ENCODE data around the gene NUDT8. TPM values are rescaled to one million over a fixed set of nuclear protein-coding genes. Genes with fewer than 3 reads are reported as not detected.

NUDT8 gene
- total RNA-seq, 1 donor from 2014 or later = 5.2 TPM

- H3K4me3 ChIP-seq (ENCODE audit: low read length in 3 of 3) = no peak overlapping the region
- peaks cover 7 to 21% (median 11%) of the 10 kb centered on the region in 3 donors for H3K4me1 ChIP-seq (ENCODE audit: control insufficient read depth in 3 of 3, insufficient read depth in 3 of 3, low read length in 3 of 3)
- H3K27me3 ChIP-seq (ENCODE audit: control insufficient read depth in 3 of 3, insufficient read depth in 3 of 3, low read length in 3 of 3) = no peaks in the 10 kb centered on the region
- peaks cover 16 to 25% (median 22%) of the 10 kb centered on the region in 3 donors for H3K36me3 ChIP-seq (ENCODE audit: control insufficient read depth in 3 of 3, insufficient read depth in 3 of 3, low read length in 3 of 3)
- no peaks in the 10 kb centered on the region for H3K9me3 ChIP-seq (ENCODE audit: control insufficient read depth in 3 of 3, low read length in 3 of 3)
- no peak overlapping the region for H3K9ac ChIP-seq (ENCODE audit: low read depth in 1 of 3, low read length in 3 of 3)
- H3K27ac ChIP-seq (ENCODE audit: low read depth, low read length) = no peak overlapping the region
Observed at GRCh38 chr11:67588136-67588503, 41.6 kb downstream of the NUDT8 start.

- Histone ChIP-seq H3K36me3 (ENCODE audit: control insufficient read depth in 3 of 3, insufficient read depth in 3 of 3, low read length in 3 of 3) (peaks cover 16 to 25% (median 22%) of the 10 kb centered on the region in 3 donors), H3K4me1 (ENCODE audit: control insufficient read depth in 3 of 3, insufficient read depth in 3 of 3, low read length in 3 of 3) (peaks cover 7 to 28% (median 11%) of the 10 kb centered on the region in 3 donors), H3K4me3 (ENCODE audit: low read length in 3 of 3) (no peak overlapping the region), H3K9ac (ENCODE audit: low read depth in 1 of 3, low read length in 3 of 3) (no peak overlapping the region), H3K27me3 (ENCODE audit: control insufficient read depth in 3 of 3, insufficient read depth in 3 of 3, low read length in 3 of 3) (no peaks in the 10 kb centered on the region), H3K27ac (ENCODE audit: low read depth, low read length) (no peak overlapping the region), H3K9me3 (ENCODE audit: control insufficient read depth in 3 of 3, low read length in 3 of 3) (no peaks in the 10 kb centered on the region)
Observed at GRCh38 chr11:67586568-67587250, 43.0 kb downstream of the NUDT8 start.

GRCh38 chr11:67585911-67586310 lies 43.8 kb downstream of the NUDT8 start:
- Histone ChIP-seq H3K9ac (ENCODE audit: low read depth in 1 of 3, low read length in 3 of 3) (no peak overlapping the region), H3K4me1 (ENCODE audit: control insufficient read depth in 3 of 3, insufficient read depth in 3 of 3, low read length in 3 of 3) (peaks cover 7 to 28% (median 11%) of the 10 kb centered on the region in 3 donors), H3K27ac (ENCODE audit: low read depth, low read length) (no peak overlapping the region), H3K9me3 (ENCODE audit: control insufficient read depth in 3 of 3, low read length in 3 of 3) (no peaks in the 10 kb centered on the region), H3K27me3 (ENCODE audit: control insufficient read depth in 3 of 3, insufficient read depth in 3 of 3, low read length in 3 of 3) (no peaks in the 10 kb centered on the region), H3K4me3 (ENCODE audit: low read length in 3 of 3) (no peak overlapping the region), H3K36me3 (ENCODE audit: control insufficient read depth in 3 of 3, insufficient read depth in 3 of 3, low read length in 3 of 3) (peaks cover 16 to 25% (median 22%) of the 10 kb centered on the region in 3 donors)

GRCh38 chr11:67584881-67585873 lies 44.6 kb downstream of the NUDT8 start:
- H3K36me3 ChIP-seq (ENCODE audit: control insufficient read depth in 3 of 3, insufficient read depth in 3 of 3, low read length in 3 of 3) = peaks cover 16 to 25% (median 22%) of the 10 kb centered on the region in 3 donors
- peak overlapping the region; percentile 85 to 90 (median 89) for H3K9ac ChIP-seq (ENCODE audit: low read depth in 1 of 3, low read length in 3 of 3)
- H3K27ac ChIP-seq (ENCODE audit: low read depth, low read length) = peak overlapping the region; percentile 83
- H3K4me3 ChIP-seq (ENCODE audit: low read length in 3 of 3) = peak overlapping the region; percentile 74 to 76 (median 75)
- H3K4me1 ChIP-seq (ENCODE audit: control insufficient read depth in 3 of 3, insufficient read depth in 3 of 3, low read length in 3 of 3) = peaks cover 7 to 28% (median 11%) of the 10 kb centered on the region in 3 donors
- no peaks in the 10 kb centered on the region for H3K9me3 ChIP-seq (ENCODE audit: control insufficient read depth in 3 of 3, low read length in 3 of 3)
- H3K27me3 ChIP-seq (ENCODE audit: control insufficient read depth in 3 of 3, insufficient read depth in 3 of 3, low read length in 3 of 3) = no peaks in the 10 kb centered on the region

GRCh38 chr11:67584205-67584880 lies 45.4 kb downstream of the NUDT8 start:
- peaks cover 7 to 28% (median 11%) of the 10 kb centered on the region in 3 donors for H3K4me1 ChIP-seq (ENCODE audit: control insufficient read depth in 3 of 3, insufficient read depth in 3 of 3, low read length in 3 of 3)
- no peaks in the 10 kb centered on the region for H3K9me3 ChIP-seq (ENCODE audit: control insufficient read depth in 3 of 3, low read length in 3 of 3)
- peak overlapping the region; percentile 85 to 90 (median 89) for H3K9ac ChIP-seq (ENCODE audit: low read depth in 1 of 3, low read length in 3 of 3)
- H3K27me3 ChIP-seq (ENCODE audit: control insufficient read depth in 3 of 3, insufficient read depth in 3 of 3, low read length in 3 of 3) = peaks cover 0 to 5% (median 2%) of the 10 kb centered on the region in 3 donors
- H3K27ac ChIP-seq (ENCODE audit: low read depth, low read length) = peak overlapping the region; percentile 83
- peak overlapping the region; percentile 74 to 76 (median 75) for H3K4me3 ChIP-seq (ENCODE audit: low read length in 3 of 3)
- H3K36me3 ChIP-seq (ENCODE audit: control insufficient read depth in 3 of 3, insufficient read depth in 3 of 3, low read length in 3 of 3) = peaks cover 16 to 25% (median 22%) of the 10 kb centered on the region in 3 donors

GRCh38 chr11:67583247-67584204 lies 46.2 kb downstream of the NUDT8 start, which contains the start of gene GSTP1:
TSS of gene GSTP1 (plus strand) at chr11:67583812. CDS start at chr11:67583844, 32 bp downstream.
- Histone ChIP-seq H3K4me3 (ENCODE audit: low read length in 3 of 3) (peak within 1 kb of the TSS; percentile 74 to 76 (median 75)), H3K9ac (ENCODE audit: low read depth in 1 of 3, low read length in 3 of 3) (peak within 1 kb of the TSS; percentile 85 to 90 (median 89)), H3K9me3 (ENCODE audit: control insufficient read depth in 3 of 3, low read length in 3 of 3) (no peaks in the 10 kb centered on the region), H3K36me3 (ENCODE audit: control insufficient read depth in 3 of 3, insufficient read depth in 3 of 3, low read length in 3 of 3) (peaks cover 16 to 23% (median 22%) of the 10 kb centered on the region in 3 donors), H3K27ac (ENCODE audit: low read depth, low read length) (peak within 1 kb of the TSS; percentile 83), H3K27me3 (ENCODE audit: control insufficient read depth in 3 of 3, insufficient read depth in 3 of 3, low read length in 3 of 3) (peaks cover 0 to 7% (median 5%) of the 10 kb centered on the region in 3 donors), H3K4me1 (ENCODE audit: control insufficient read depth in 3 of 3, insufficient read depth in 3 of 3, low read length in 3 of 3) (peaks cover 7 to 28% (median 11%) of the 10 kb centered on the region in 3 donors)

- H3K36me3 ChIP-seq (ENCODE audit: control insufficient read depth in 3 of 3, insufficient read depth in 3 of 3, low read length in 3 of 3) = peaks cover 16 to 20% (median 20%) of the 10 kb centered on the region in 3 donors
- peaks cover 7 to 28% (median 11%) of the 10 kb centered on the region in 3 donors for H3K4me1 ChIP-seq (ENCODE audit: control insufficient read depth in 3 of 3, insufficient read depth in 3 of 3, low read length in 3 of 3)
- no peak overlapping the region for H3K4me3 ChIP-seq (ENCODE audit: low read length in 3 of 3)
- H3K27me3 ChIP-seq (ENCODE audit: control insufficient read depth in 3 of 3, insufficient read depth in 3 of 3, low read length in 3 of 3) = peaks cover 6 to 20% (median 18%) of the 10 kb centered on the region in 3 donors
- no peak overlapping the region for H3K27ac ChIP-seq (ENCODE audit: low read depth, low read length)
- H3K9me3 ChIP-seq (ENCODE audit: control insufficient read depth in 3 of 3, low read length in 3 of 3) = no peaks in the 10 kb centered on the region
- H3K9ac ChIP-seq (ENCODE audit: low read depth in 1 of 3, low read length in 3 of 3) = no peak overlapping the region
Observed at GRCh38 chr11:67582011-67582410, 47.7 kb downstream of the NUDT8 start.

GRCh38 chr11:67581469-67581868 lies 48.3 kb downstream of the NUDT8 start:
- peaks cover 7 to 28% (median 11%) of the 10 kb centered on the region in 3 donors for H3K4me1 ChIP-seq (ENCODE audit: control insufficient read depth in 3 of 3, insufficient read depth in 3 of 3, low read length in 3 of 3)

More at GRCh38 chr11:67581469-67581868, 48.3 kb downstream of the NUDT8 start:
- H3K27me3 ChIP-seq (ENCODE audit: control insufficient read depth in 3 of 3, insufficient read depth in 3 of 3, low read length in 3 of 3) = peaks cover 6 to 26% (median 20%) of the 10 kb centered on the region in 3 donors
- H3K9ac ChIP-seq (ENCODE audit: low read depth in 1 of 3, low read length in 3 of 3) = no peak overlapping the region
- H3K4me3 ChIP-seq (ENCODE audit: low read length in 3 of 3) = no peak overlapping the region
- no peaks in the 10 kb centered on the region for H3K9me3 ChIP-seq (ENCODE audit: control insufficient read depth in 3 of 3, low read length in 3 of 3)
- H3K27ac ChIP-seq (ENCODE audit: low read depth, low read length) = no peak overlapping the region
- H3K36me3 ChIP-seq (ENCODE audit: control insufficient read depth in 3 of 3, insufficient read depth in 3 of 3, low read length in 3 of 3) = peaks cover 12 to 19% (median 16%) of the 10 kb centered on the region in 3 donors
